ENCODE results near the gene FAM227A.

GRCh38 chr22:38554281-38554680, 101.9 kb downstream of the FAM227A start:
- TF ChIP-seq CTCF (IDR thresholded peaks at IDR 0.05; ENCODE audit: low read depth, low read length) (no peak), POLR2A (IDR thresholded peaks at IDR 0.05; ENCODE audit: extremely low read depth, insufficient read length) (no peak), MAX (IDR thresholded peaks at IDR 0.05; ENCODE audit: low read depth, low read length) (no peak)
